AG09319 (cell line): ENCODE data around the gene RTN4RL1.

ENCODE experiments used
- DNase-seq: peaks from one replicate; pipeline ENCODE4 v3.0.0-alpha.2; 2010; ENCODE audit warnings: low read depth; ENCODE audit errors: extremely low read depth
- CTCF ChIP-seq: IDR thresholded peaks from 2 replicates; pipeline ENCODE4 v1.5.1; 2011; ENCODE audit warnings: low read depth, mild to moderate bottlenecking, inconsistent platforms, low read length, moderate library complexity

RTN4RL1 gene

GRCh38 chr17:1937461-1937860 lies 87.7 kb downstream of the RTN4RL1 start:
- no peak for TF ChIP-seq CTCF
- no peak for DNase-seq

- TF ChIP-seq CTCF = no peak
- no peak for DNase-seq
These were observed 88.4 kb downstream of the RTN4RL1 start for GRCh38 chr17:1936766-1937165.

- no peak for TF ChIP-seq CTCF
- no peak for DNase-seq
These were observed 90.2 kb downstream of the RTN4RL1 start for GRCh38 chr17:1934901-1935300.

GRCh38 chr17:1933875-1934715 lies 91.0 kb downstream of the RTN4RL1 start:
- no peak for DNase-seq
- TF ChIP-seq CTCF = no peak

- no peak for DNase-seq
- no peak for TF ChIP-seq CTCF
These were observed 93.1 kb downstream of the RTN4RL1 start for GRCh38 chr17:1931844-1932579.

- DNase-seq = no peak
- no peak for TF ChIP-seq CTCF
These were observed 94.8 kb downstream of the RTN4RL1 start for GRCh38 chr17:1930337-1930645.

GRCh38 chr17:1928976-1929375 lies 96.2 kb downstream of the RTN4RL1 start:
- no peak for DNase-seq
- TF ChIP-seq CTCF = no peak
